G401 (cell line): ENCODE results near the gene WWC1. TPM values are rescaled to one million over a fixed set of nuclear protein-coding genes. Genes with fewer than 3 reads are reported as not detected.

Experiments used
- DNase-seq: peaks from one replicate; pipeline ENCODE4 v3.0.0-alpha.2; 2015; ENCODE audit warnings: low spot score
- in situ Hi-C: cut with HindIII; loops from 2 replicates; pipeline ENCODE4 v1.10.0; 2016; ENCODE audit warnings: low sequenced_read_pairs, mixed read lengths
- total RNA-seq: library from RNA; depleted of rRNA; stranded (reverse); fragments of >200 nt; shearing (Covaris generic); gene quantifications from 2 replicates; pipeline ENCODE4 v1.2.3, GENCODE V29; 2014

Gene WWC1
- total RNA-seq, 1 experiment from 2014 or later: 37.0 TPM

- in situ Hi-C loops: no loop called here
- DNase-seq: no peak
These were observed 87.3 kb downstream of the WWC1 start for GRCh38 chr5:168378741-168379140.

- no peak for DNase-seq
- in situ Hi-C loops: no loop called here
These were observed 91.0 kb downstream of the WWC1 start for GRCh38 chr5:168382421-168382820.

GRCh38 chr5:168390491-168390890 lies 99.0 kb downstream of the WWC1 start:
- no peak for DNase-seq
- in situ Hi-C loops: no loop called here

GRCh38 chr5:168393773-168394172 lies 102.3 kb downstream of the WWC1 start:
- no peak for DNase-seq
- in situ Hi-C loops: no loop called here

GRCh38 chr5:168400429-168401220 lies 109.2 kb downstream of the WWC1 start:
- in situ Hi-C loops: no loop called here
- no peak for DNase-seq

DNA sequence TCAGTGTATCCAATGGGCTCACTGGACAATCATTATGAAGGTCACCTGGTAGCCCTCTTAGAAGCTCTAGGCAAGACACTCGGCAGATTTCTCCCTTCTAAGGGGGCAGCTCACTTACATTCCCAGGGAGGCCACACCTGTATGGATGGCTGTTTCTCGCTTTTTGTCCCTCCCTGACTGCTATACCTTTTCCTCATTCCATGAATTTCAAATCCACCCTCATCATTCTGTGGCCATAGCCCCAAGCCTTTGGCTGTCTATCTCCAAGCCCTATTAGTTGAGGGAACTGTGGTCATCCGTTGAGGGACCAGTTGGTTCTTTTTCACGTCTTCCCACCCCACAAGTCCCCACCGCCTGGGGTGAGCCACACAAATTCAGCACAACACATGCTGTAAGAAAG lies 109.8 kb downstream of the WWC1 start:
- no peak for DNase-seq
- in situ Hi-C loops: no loop called here

DNA sequence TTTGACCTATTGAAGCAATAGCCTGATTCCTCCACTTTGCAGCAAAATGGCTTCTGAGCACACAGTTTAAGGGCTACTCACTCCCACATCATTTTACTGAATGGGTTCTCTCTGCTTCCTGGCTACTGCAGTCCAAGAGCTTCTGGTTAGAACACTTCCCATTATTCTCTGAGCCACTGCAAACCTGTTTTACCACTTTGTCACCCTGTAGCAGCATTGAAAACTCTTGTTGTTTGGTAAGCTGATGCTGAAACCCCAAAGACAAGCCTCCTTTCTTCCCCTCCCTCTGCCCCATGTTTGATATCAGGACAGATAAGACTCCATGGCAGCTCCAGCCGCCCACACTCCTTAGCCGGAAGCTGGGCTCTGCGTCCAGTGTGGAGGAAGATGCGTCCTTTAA lies 110.4 kb downstream of the WWC1 start:
- DNase-seq: no peak
- in situ Hi-C loops: no loop called here

- in situ Hi-C loops: no loop called here
- peak; percentile 9 for DNase-seq
These were observed 112.9 kb downstream of the WWC1 start for GRCh38 chr5:168404365-168404764.

- in situ Hi-C loops: no loop called here
- DNase-seq: no peak
These were observed 115.8 kb downstream of the WWC1 start for GRCh38 chr5:168407211-168407610.

GRCh38 chr5:168408561-168409305 lies 117.3 kb downstream of the WWC1 start:
- DNase-seq: no peak
- in situ Hi-C loops: no loop called here

GRCh38 chr5:168409591-168410458 lies 118.4 kb downstream of the WWC1 start:
- no peak for DNase-seq
- in situ Hi-C loops: no loop called here

DNA sequence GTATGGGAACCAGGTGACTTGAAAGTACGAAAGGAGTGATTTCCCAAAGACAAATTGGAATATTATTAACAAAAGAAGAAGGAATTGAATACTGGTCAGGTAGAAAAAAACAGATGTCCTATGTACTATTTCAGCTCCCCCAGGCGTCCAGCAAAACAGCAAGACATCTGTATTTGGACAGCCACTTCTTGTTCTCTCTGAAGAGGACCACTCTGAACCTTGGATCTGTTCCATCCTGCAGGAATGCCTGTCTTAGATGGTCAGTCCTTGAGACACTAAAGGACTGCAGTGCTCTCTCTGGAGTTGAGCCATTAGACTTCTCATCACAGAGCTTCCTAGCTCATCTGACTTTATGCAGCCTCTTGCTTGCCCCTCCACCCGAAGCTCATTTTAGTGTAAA lies 120.4 kb downstream of the WWC1 start:
- in situ Hi-C loops: no loop called here
- DNase-seq: no peak

- in situ Hi-C loops: no loop called here
- DNase-seq: no peak
These were observed 121.6 kb downstream of the WWC1 start for GRCh38 chr5:168413062-168413461.

DNA sequence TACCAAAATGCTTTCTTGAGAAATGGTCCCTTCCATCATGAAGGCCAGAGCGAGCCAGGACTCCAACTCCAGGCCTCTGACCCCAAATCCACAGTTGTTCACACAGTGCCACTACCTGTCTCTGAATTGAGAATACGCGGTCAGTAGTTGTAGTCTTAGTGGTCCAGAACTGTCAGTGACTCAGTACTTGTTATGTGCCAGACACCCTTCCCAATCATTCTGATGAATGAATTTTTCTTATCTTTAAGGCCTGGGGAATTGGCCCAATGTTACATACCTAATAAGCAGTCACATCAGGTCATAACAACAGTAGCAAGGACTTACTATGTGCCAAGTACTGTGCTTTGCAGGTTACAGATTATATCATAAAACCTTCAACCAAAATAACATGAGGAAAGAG lies 122.2 kb downstream of the WWC1 start:
- no peak for DNase-seq
- in situ Hi-C loops: no loop called here

GRCh38 chr5:168415401-168415800 lies 124.0 kb downstream of the WWC1 start:
- in situ Hi-C loops: no loop called here
- no peak for DNase-seq

DNA sequence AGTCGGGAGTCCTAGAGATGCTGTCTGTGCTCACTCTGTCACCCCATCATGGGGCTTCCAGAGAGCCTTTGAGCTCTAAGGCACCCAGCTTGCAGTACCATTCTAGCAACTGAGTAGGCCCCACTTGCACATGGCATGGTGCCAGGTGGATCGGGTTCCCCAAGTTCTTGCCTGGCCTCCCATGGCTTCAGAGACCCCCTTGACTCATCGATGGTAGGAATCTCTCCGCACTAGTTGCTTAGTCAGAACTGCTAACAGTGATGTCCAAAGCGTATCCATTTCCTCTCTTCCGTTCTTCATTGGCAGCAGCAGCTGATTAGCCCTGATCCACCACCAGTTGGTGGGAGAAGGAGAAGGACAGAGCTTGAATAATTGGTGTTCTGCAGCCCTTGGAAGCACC lies 124.5 kb downstream of the WWC1 start:
- no peak for DNase-seq

DNA sequence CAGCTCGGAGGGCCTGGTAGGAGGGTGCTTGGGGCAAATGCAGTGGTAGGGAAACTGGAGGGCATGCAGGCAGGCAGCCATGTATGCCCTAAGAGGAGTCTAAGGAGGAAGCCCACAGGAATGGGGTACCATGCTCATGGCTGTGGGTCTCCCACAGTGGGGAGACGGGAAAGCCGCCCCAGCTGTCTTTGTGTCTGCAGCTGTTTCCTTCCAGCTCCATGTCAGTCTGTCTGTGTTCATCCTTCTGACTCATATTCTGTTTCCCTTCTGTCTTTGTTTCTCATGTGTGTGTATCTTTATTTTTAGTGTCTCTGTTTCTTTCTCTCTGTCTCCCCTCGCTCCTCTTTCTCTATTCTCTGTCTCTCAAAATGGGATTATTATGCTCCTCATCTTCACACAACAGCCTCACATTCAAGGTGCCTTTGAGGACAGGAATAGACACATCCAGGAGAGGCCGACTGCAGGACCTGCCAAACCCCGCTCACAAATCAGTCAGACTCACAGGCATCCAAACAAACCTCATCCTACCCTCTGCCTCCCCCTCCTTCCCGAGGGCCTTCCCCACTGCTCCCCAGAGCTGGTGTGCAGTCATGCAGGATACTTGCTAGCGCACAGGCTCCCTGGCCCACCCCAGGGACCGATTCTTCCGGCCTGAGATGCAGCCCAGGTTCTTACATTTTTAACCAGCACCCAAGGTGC lies 126.4 kb downstream of the WWC1 start:
- in situ Hi-C loops: no loop called here
- DNase-seq: no peak

More for the DNA sequence above, 124.5 kb downstream of the WWC1 start:
- in situ Hi-C loops: no loop called here

GRCh38 chr5:168420461-168420860 lies 129.0 kb downstream of the WWC1 start:
- in situ Hi-C loops: no loop called here

DNA sequence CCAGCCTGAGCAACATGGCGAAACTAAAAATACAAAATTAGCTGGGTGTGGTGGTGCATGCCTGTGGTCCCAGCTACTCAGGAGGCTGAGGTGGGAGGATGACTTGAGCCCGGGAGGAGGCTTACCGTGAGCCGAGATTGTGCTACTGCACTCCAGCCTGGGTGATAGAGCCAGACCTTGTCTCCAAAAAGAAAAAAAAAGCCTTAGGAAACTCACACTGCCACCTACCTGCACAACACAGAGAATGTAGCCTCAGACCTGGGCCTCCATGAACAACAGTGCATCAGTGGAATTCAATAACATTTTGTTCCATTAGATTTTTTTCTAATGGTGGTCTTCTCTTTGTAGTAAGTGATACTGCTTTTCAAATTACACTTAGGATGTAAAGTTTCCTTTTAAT lies 131.0 kb downstream of the WWC1 start:
- DNase-seq: no peak
- in situ Hi-C loops: no loop called here

More at GRCh38 chr5:168420461-168420860, 129.0 kb downstream of the WWC1 start:
- DNase-seq: no peak
